ENCODE results near the gene ALDH3B2. TPM values are rescaled to one million over a fixed set of nuclear protein-coding genes. Genes with fewer than 3 reads are reported as not detected.
A peak's percentile ranks its signal among the peaks of the same experiment; 100 is the strongest.

ALDH3B2 gene
- total and polyA plus RNA-seq, 2 donors (not counting 1 experiment from before 2014, with no cell fraction given), result 0.09 TPM; not detected in 1

DNA sequence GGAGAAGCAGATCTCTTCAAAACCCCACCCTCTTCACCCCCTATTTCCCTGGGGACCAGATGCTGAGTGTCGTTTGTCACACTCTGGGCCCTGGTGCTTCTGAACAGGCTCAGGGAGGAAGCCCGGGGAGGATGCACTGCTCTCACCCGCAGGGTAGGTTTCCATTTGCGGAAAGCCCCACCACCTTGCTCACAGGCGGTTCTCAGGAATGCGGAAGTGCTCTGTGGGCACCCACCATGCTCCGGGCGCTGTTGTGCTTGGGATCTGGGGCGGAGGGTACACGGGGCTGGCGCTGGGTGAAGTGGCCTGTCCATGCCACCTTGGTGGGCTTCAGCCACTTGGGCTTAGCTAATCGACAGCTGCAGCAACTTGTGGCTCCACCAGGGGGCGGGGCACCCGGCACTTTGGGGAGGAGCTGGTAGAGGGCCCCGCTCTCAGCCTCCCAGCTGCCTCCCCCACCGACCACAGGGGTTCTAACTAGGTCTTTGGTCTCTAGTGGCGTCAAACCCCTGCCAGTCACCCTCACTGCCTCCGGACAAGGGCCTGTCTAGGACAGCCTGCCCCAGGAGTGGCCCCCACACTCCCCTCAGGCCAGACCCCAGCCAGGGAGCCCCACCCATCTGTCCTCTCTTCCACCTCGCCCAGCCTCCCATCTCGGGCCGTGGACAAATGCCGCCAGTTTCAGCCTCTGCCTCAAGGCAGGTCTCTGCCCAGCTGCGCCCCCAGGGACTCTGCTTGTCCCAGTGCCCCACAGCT is 60.3 kb downstream of the ALDH3B2 start:
- no peaks in the 10 kb centered on the region for H3K9me3 Mint-ChIP-seq (ENCODE audit: insufficient read depth)
- no peaks in the 10 kb centered on the region for H3K9me3 ChIP-seq (ENCODE audit: control extremely low read depth in 1 of 3, control insufficient read depth in 2 of 3, insufficient read depth in 1 of 3, low read length in 2 of 3)
- H3K27me3 Mint-ChIP-seq, result no peaks in the 10 kb centered on the region
- peaks cover 45% of the 10 kb centered on the region for H3K4me1 Mint-ChIP-seq
- H2AFZ ChIP-seq (ENCODE audit: insufficient read depth, low read depth, low read length, poor library complexity, severe bottlenecking), result peak overlapping the region; percentile 79
- peaks cover 0 to 33% of the 10 kb centered on the region in 2 experiments for H3K36me3 ChIP-seq (replicated peaks in 1 of 2; ENCODE audit: control extremely low read depth in 1 of 2, control insufficient read depth in 1 of 2, extremely low read depth in 1 of 2, insufficient read depth in 2 of 2, low read length in 1 of 2)
- DNase-seq (peak; percentile 97), ATAC-seq (ENCODE audit: low read depth) (peak; percentile 95)
- H3K27ac Mint-ChIP-seq, result peak overlapping the region; percentile 99
- peak overlapping the region; percentile 83 for H3K4me3 Mint-ChIP-seq
- H3K4me2 ChIP-seq (replicated peaks; ENCODE audit: low read depth, low read length, poor library complexity, severe bottlenecking), result peak overlapping the region; percentile 79
- POLR2A ChIA-PET, result interaction anchor here (0.7 to 3.8 kb wide), 11 partner anchors 15 to 270 kb away, joined by 3 to 31 read pairs (median 3); partner anchors contain the start of genes GSTP1 and NUDT8
- CTCF ChIA-PET, result interaction anchor here (0.6 to 8.0 kb wide), 15 partner anchors 12 to 268 kb away, joined by 3 to 85 read pairs (median 5); partner anchors contain the start of genes GSTP1 and NUDT8
- TF ChIP-seq EZH2 (IDR thresholded peaks at IDR 0.05; ENCODE audit: borderline replicate concordance, insufficient read depth, low read depth, low read length, poor library complexity, severe bottlenecking), result no peak
- TF ChIP-seq, protein P1, sequence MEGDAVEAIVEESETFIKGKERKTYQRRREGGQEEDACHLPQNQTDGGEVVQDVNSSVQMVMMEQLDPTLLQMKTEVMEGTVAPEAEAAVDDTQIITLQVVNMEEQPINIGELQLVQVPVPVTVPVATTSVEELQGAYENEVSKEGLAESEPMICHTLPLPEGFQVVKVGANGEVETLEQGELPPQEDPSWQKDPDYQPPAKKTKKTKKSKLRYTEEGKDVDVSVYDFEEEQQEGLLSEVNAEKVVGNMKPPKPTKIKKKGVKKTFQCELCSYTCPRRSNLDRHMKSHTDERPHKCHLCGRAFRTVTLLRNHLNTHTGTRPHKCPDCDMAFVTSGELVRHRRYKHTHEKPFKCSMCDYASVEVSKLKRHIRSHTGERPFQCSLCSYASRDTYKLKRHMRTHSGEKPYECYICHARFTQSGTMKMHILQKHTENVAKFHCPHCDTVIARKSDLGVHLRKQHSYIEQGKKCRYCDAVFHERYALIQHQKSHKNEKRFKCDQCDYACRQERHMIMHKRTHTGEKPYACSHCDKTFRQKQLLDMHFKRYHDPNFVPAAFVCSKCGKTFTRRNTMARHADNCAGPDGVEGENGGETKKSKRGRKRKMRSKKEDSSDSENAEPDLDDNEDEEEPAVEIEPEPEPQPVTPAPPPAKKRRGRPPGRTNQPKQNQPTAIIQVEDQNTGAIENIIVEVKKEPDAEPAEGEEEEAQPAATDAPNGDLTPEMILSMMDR (IDR thresholded peaks at IDR 0.05), result peak; percentile 40
- peak overlapping the region in 4 of 5 experiments; percentile 38 to 58 (median 50) for H3K4me3 ChIP-seq (ENCODE audit: control extremely low read depth in 1 of 5, extremely low read depth in 1 of 5, insufficient read depth in 1 of 5, low read depth in 2 of 5, low read length in 4 of 5)
- no peaks in the 10 kb centered on the region for H4K20me1 ChIP-seq (ENCODE audit: control insufficient read depth, insufficient read depth, low read length, poor library complexity, severe bottlenecking)
- H3K79me2 ChIP-seq (ENCODE audit: control insufficient read depth, insufficient read depth, low read length), result peaks cover 4% of the 10 kb centered on the region
- intact Hi-C loops (cut with micrococcal nuclease), result loop anchor here (1.0 to 5.0 kb wide), 4 partner anchors 8 to 33 kb away; partner anchors contain the start of genes GSTP1, NDUFV1 and NUDT8
- H3K27me3 ChIP-seq (replicated peaks in 1 of 4; ENCODE audit: control extremely low read depth in 1 of 4, control insufficient read depth in 3 of 4, insufficient read depth in 4 of 4, low read length in 3 of 4), result no peaks in the 10 kb centered on the region
- peaks cover 32 to 38% of the 10 kb centered on the region in 2 donors for H3K4me1 ChIP-seq (ENCODE audit: control insufficient read depth in 2 of 2, insufficient read depth in 2 of 2, low read length in 2 of 2)
- H3K9ac ChIP-seq (ENCODE audit: low read length), result peak overlapping the region; percentile 65
- peak overlapping the region; percentile 97 to 98 for H3K27ac ChIP-seq (ENCODE audit: low read length in 2 of 2)
- WGBS (ENCODE audit: insufficient coverage), result 8% methylated on average over 23 of the region's 23 CpGs
